Sigmoid colon (tissue), 7 donors: ENCODE results near the gene PIP4K2A. TPM values are rescaled to one million over a fixed set of nuclear protein-coding genes. Genes with fewer than 3 reads are reported as not detected.

ENCODE experiments used
- DNase-seq: peaks from one replicate; pipeline ENCODE4 v3.0.0-alpha.2; 2019
- H3K27ac ChIP-seq, 4 donors: fragments of 200-600 bp; sonication (generic); one replicate each; pipeline ENCODE4 v1.5.1; 2016 to 2019; ENCODE audit warnings: mild to moderate bottlenecking in 1 of 4
- H3K27me3 ChIP-seq, 3 donors: fragments of 200-600 bp; sonication (generic); one replicate each; pipeline ENCODE4 v1.5.1; 2019; ENCODE audit warnings: mild to moderate bottlenecking in 1 of 3
- H3K36me3 ChIP-seq, 4 donors: fragments of 200-600 bp; sonication (generic); one replicate each; pipeline ENCODE4 v1.5.1; 2016 to 2019
- H3K4me1 ChIP-seq, 4 donors: fragments of 200-600 bp; sonication (generic); one replicate each; pipeline ENCODE4 v1.5.1; 2017 to 2019
- H3K4me3 ChIP-seq, 4 donors: fragments of 200-600 bp; sonication (generic); one replicate each; pipeline ENCODE4 v1.5.1; 2017 to 2019; ENCODE audit warnings: mild to moderate bottlenecking in 2 of 4, moderate library complexity in 1 of 4
- H3K9me3 ChIP-seq, 4 donors: fragments of 200-600 bp in 3 of 4; sonication (generic) in 3 of 4; one replicate each; pipeline versions ENCODE4 v1.5.1 to v1.6.1; 2013 to 2019
- CTCF ChIP-seq, 4 experiments: fragments of 450-650 bp in 3 of 4; fragments of 200-600 bp in 1 of 4; IDR thresholded peaks; one replicate each; pipeline ENCODE4 v1.5.1; 2016 to 2019; ENCODE audit warnings: antibody characterized with exemption in 4 of 4, mild to moderate bottlenecking in 3 of 4, moderate library complexity in 2 of 4
- EP300 ChIP-seq, 4 donors: sonication (generic); formaldehyde crosslinking; IDR thresholded peaks; one replicate each; pipeline ENCODE4 v1.6.1; 2017; ENCODE audit warnings: antibody characterized with exemption in 4 of 4
- POLR2A ChIP-seq, 2 donors: fragments of 450-650 bp; IDR thresholded peaks; one replicate each; pipeline ENCODE4 v1.6.1; 2016; ENCODE audit warnings: antibody characterized with exemption in 2 of 2, mild to moderate bottlenecking in 2 of 2, moderate library complexity in 2 of 2
- POLR2AphosphoS5 ChIP-seq, 4 donors: sonication (generic); formaldehyde crosslinking; IDR thresholded peaks; one replicate each; pipeline ENCODE4 v1.6.1; 2017; ENCODE audit warnings: antibody characterized with exemption in 4 of 4
- WGBS, 2 donors: extraction: QIAGEN DNeasy Blood & Tissue Kit; methylation state at CpG; one replicate each; pipeline ENCODE4 v1.1.7; 2013; 5-methylcytosine and 5-hydroxymethylcytosine counted together
- intact Hi-C: fragments of 100-400 bp; cut with DNase I; formaldehyde crosslinking; loops from one replicate; pipeline ENCODE4 v1.15.1; 2023
- polyA plus RNA-seq, 3 donors: library from polyadenylated mRNA; stranded (reverse); fragments of 200-250 nt; gene quantifications; one replicate each; pipeline ENCODE4 v1.2.3, GENCODE V29; 2013
- total RNA-seq, 4 donors: library from RNA; depleted of rRNA; stranded (reverse); fragments of >200 nt; gene quantifications; one replicate each; pipeline ENCODE4 v1.1.0, GENCODE V29; 2016
- donor health status: healthy with polysubstance abuse.
- donor health status: Bipolar disorder and iron deficiency.
- donor health status: healthy.

Gene PIP4K2A
- total and polyA plus RNA-seq, 7 donors, result 7.2 to 23.2 (median 17.8) TPM

DNA sequence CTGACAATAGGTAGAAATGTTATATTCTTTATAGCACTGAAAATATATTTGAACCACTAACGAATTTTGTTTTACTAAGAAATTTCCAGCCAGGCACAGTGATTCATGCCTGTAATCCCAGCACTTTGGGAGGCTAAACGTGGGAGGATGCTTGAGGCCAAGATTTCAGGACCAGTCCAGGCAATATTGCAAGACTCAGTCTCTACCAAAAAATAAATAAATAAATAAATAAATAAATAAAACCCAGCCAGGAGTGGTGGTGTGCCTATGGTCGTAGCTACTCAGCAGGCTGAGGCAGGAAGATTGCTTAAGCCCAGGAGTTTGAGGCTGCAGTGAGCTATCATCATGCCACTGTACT, 39.8 kb downstream of the PIP4K2A start:
- intact Hi-C loops, result no loop called here
- WGBS, 2 donors, result 73 to 86% methylated on average over 3 of the region's 3 CpGs
- H3K4me1 ChIP-seq, result peaks cover 0 to 12% (median 7%) of the 10 kb centered on the region in 4 donors

GRCh38 chr10:22673785-22674572, 40.4 kb downstream of the PIP4K2A start:
- intact Hi-C loops, result no loop called here
- H3K4me1 ChIP-seq, result peaks cover 0 to 12% (median 7%) of the 10 kb centered on the region in 4 donors

More for the DNA sequence above, 39.8 kb downstream of the PIP4K2A start:
- Histone ChIP-seq H3K27ac (no peak overlapping the region), H3K4me3 (no peak overlapping the region), H3K27me3 (no peaks in the 10 kb centered on the region), H3K9me3 (no peaks in the 10 kb centered on the region), H3K36me3 (no peaks in the 10 kb centered on the region)
- TF ChIP-seq EP300 (IDR thresholded peaks at IDR 0.05) (no peak), POLR2AphosphoS5 (IDR thresholded peaks at IDR 0.05) (no peak), POLR2A (IDR thresholded peaks at IDR 0.05) (no peak), CTCF (IDR thresholded peaks at IDR 0.05) (no peak)
- DNase-seq, result no peak

GRCh38 chr10:22673091-22673392, 41.3 kb downstream of the PIP4K2A start:
- 88 to 94% methylated on average over 1 of the region's 1 CpG for WGBS, 2 donors
- peaks cover 0 to 12% (median 7%) of the 10 kb centered on the region in 4 donors for H3K4me1 ChIP-seq

More at GRCh38 chr10:22673785-22674572, 40.4 kb downstream of the PIP4K2A start:
- H3K27ac ChIP-seq, result no peak overlapping the region
- H3K4me3 ChIP-seq, result no peak overlapping the region
- no peaks in the 10 kb centered on the region for H3K36me3 ChIP-seq
- H3K9me3 ChIP-seq, result no peaks in the 10 kb centered on the region
- no peaks in the 10 kb centered on the region for H3K27me3 ChIP-seq
- no peak for DNase-seq
- TF ChIP-seq EP300 (IDR thresholded peaks at IDR 0.05), result no peak
- TF ChIP-seq CTCF (IDR thresholded peaks at IDR 0.05), result no peak
- no peak for TF ChIP-seq POLR2AphosphoS5 (IDR thresholded peaks at IDR 0.05)
- no peak for TF ChIP-seq POLR2A (IDR thresholded peaks at IDR 0.05)
- 85% methylated on average over 2 of the region's 2 CpGs for WGBS, 2 donors

DNA sequence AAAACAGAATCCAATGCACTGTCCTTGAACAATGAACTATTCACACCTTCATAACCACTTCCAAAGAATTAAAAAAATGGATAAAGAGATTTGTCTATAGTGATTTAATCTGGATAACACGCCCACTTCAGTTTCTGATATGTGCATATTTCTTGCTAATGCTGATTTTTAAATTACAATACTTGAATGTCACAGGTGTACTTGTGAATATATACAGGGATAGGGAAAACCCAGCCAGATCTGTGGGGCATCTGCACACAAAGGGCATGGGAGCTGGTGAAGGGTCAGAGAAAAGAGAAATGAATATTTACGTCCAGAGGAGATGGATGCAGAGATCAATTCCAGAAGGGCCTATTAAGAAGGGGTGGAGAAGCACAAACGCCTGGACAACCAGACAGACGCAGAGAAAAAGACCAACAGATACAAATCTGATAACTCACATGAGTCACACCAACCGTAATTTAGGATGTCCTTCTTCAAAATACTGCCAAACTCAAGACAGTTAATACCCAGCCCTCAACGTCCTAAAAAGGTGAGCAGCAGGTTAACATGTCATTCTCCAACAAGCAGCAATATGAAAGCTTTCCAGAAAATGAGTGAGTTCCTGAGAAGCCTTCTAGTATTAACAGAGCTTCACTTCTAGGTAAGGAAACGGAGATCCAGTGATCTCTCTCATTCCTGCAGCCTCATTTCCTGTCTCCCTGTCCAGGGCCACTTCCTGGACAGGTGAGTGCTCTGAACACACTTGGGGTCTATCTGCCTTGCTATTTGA, 41.9 kb downstream of the PIP4K2A start:
- no peak overlapping the region for H3K27ac ChIP-seq
- no peak for DNase-seq
- WGBS, 2 donors, result 72 to 76% methylated on average over 7 of the region's 7 CpGs
- TF ChIP-seq CTCF (IDR thresholded peaks at IDR 0.05), result no peak
- TF ChIP-seq EP300 (IDR thresholded peaks at IDR 0.05), result no peak
- TF ChIP-seq POLR2AphosphoS5 (IDR thresholded peaks at IDR 0.05), result no peak
- TF ChIP-seq POLR2A (IDR thresholded peaks at IDR 0.05), result no peak
- no peaks in the 10 kb centered on the region for H3K36me3 ChIP-seq
- H3K9me3 ChIP-seq, result no peaks in the 10 kb centered on the region
- H3K4me1 ChIP-seq, result peaks cover 0 to 12% (median 7%) of the 10 kb centered on the region in 4 donors
- H3K27me3 ChIP-seq, result no peaks in the 10 kb centered on the region
- no peak overlapping the region for H3K4me3 ChIP-seq
- intact Hi-C loops, result no loop called here

More at GRCh38 chr10:22673091-22673392, 41.3 kb downstream of the PIP4K2A start:
- Histone ChIP-seq H3K36me3 (no peaks in the 10 kb centered on the region), H3K4me3 (no peak overlapping the region), H3K9me3 (no peaks in the 10 kb centered on the region), H3K27me3 (no peaks in the 10 kb centered on the region), H3K27ac (no peak overlapping the region)
- no peak for DNase-seq
- no peak for TF ChIP-seq EP300 (IDR thresholded peaks at IDR 0.05)
- TF ChIP-seq CTCF (IDR thresholded peaks at IDR 0.05), result no peak
- no peak for TF ChIP-seq POLR2AphosphoS5 (IDR thresholded peaks at IDR 0.05)
- no peak for TF ChIP-seq POLR2A (IDR thresholded peaks at IDR 0.05)
- intact Hi-C loops, result no loop called here
